ENCODE data around the gene AIP.

- TF ChIP-seq CTCF (IDR thresholded peaks at IDR 0.05 in 4 of 5, conservative IDR thresholded peaks at IDR 0.05 in 1 of 5) (no peak), POLR2A (IDR thresholded peaks at IDR 0.05) (no peak)
These were observed 31.3 kb downstream of the AIP start for GRCh38 chr11:67514116-67514515.
